Measurements from ENCODE around the gene TBC1D1.
A peak's percentile ranks its signal among the peaks of the same experiment; 100 is the strongest.

Gene TBC1D1

GRCh38 chr4:37936889-37937498 lies 46.1 kb downstream of the TBC1D1 start:
- Histone ChIP-seq H3K36me3 (no peaks in the 10 kb centered on the region), H3K9me3 (no peaks in the 10 kb centered on the region), H3K4me3 (ENCODE audit: low read depth, low read length) (no peak overlapping the region), H3K27me3 (no peaks in the 10 kb centered on the region), H3K4me1 (no peaks in the 10 kb centered on the region)
- no peak for DNase-seq
- TF ChIP-seq CTCF (IDR thresholded peaks at IDR 0.05; ENCODE audit: low read depth, low read length): 0 out of 2 replicates have a peak, but pooled peaks have one; percentile 1

DNA sequence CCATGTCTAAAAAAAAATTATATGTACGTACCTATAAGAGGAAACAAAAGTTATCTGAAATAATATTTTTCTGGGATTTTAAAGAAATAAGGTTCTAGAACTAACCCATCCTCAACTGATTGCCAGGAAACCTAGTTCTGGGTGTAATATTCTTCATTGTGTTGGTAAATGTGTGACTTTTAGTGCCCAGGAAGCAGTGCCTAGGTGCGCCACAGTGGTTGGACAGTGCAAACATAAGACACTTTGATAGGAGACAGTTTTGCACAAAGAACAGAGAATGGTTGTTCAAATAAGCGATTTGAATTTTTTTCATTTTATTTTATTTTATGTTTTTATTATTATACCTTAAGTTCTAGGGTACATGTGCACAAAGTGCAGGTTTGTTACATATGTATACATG lies 47.3 kb downstream of the TBC1D1 start:
- DNase-seq: no peak
- Histone ChIP-seq H3K36me3 (no peaks in the 10 kb centered on the region), H3K9me3 (no peaks in the 10 kb centered on the region), H3K4me1 (no peaks in the 10 kb centered on the region), H3K27me3 (peaks cover 4% of the 10 kb centered on the region; the same call in 1 of the 2 replicates), H3K4me3 (ENCODE audit: low read depth, low read length) (no peak overlapping the region)
- TF ChIP-seq CTCF (IDR thresholded peaks at IDR 0.05; ENCODE audit: low read depth, low read length): no peak

DNA sequence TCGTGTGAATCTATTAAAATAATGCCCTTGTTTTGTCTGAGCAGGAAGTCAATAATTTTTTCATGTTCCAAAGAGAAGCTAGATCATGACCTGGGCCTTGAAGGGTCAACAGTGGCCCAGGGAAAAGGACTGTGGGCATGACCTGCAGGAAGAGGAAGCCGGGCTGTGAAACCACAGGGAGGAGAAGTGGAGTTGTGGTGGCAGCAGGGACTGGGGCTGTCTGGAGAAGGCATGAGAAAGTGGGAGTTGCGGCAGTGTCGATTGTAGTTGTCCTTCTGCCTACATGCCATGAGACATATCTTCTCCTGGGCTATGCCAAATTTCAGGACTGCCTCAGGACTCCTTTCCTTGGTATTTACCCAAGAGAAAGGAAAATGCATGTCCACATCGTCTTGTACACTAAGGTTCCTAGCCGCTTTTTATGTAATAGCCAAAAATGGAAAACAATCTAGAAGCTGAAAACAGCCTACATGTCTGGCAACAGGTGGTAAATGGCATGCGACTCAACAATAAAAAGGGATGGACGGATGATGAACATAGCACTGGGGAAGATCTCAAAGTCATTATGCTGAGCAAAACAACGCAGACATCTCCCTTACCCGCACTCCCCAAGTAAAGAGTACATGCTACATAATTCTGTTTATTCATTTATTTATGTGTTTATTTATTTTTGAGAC lies 55.8 kb downstream of the TBC1D1 start:
- DNase-seq: no peak
- TF ChIP-seq CTCF (IDR thresholded peaks at IDR 0.05; ENCODE audit: low read depth, low read length): no peak
- no peaks in the 10 kb centered on the region for H3K4me1 ChIP-seq

GRCh38 chr4:37948542-37948941 lies 57.7 kb downstream of the TBC1D1 start:
- no peaks in the 10 kb centered on the region for H3K4me1 ChIP-seq
- no peak overlapping the region for H3K4me3 ChIP-seq (ENCODE audit: low read depth, low read length)
- no peaks in the 10 kb centered on the region for H3K36me3 ChIP-seq
- H3K9me3 ChIP-seq: no peaks in the 10 kb centered on the region
- peaks cover 4% of the 10 kb centered on the region for H3K27me3 ChIP-seq
- DNase-seq: no peak
- no peak for TF ChIP-seq CTCF (IDR thresholded peaks at IDR 0.05; ENCODE audit: low read depth, low read length)

More for the DNA sequence above, 55.8 kb downstream of the TBC1D1 start:
- Histone ChIP-seq H3K9me3 (no peaks in the 10 kb centered on the region), H3K4me3 (ENCODE audit: low read depth, low read length) (no peak overlapping the region), H3K36me3 (no peaks in the 10 kb centered on the region), H3K27me3 (peaks cover 10% of the 10 kb centered on the region)

DNA sequence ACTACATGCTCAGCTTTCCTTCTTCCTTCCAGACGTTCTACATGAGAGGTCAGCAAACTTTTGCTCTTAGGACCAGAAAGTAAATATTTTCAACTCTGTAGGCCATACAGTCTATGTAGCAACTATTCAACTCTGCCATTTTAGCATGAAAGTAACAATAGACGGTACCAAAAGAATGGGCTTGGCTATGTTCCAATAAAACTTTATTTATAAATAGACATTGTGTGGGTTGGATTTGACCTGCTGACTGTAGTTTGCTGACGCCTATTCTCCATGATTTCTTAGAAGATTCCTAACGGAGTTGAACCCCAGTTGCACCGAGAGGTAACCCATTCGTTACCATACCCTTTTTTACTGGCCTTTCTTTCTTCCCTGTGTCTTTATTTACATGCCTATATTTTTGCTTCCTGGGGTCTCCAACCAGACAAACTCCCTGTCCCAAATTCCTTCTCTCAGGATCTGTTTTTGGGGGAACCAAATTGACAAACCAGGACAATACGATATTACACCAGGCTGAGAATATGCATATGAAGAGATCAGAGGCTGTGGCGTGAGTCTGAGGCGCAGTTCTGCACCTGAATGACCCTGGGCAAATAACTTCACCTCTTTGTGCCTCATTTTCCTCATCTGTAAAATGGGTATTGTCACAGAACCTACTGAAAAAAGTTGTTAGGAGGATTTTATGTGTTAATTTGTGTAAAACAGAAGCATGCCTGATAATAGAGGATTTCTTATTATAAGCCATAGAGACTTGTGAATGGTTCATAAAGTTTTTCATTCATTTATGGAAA lies 58.9 kb downstream of the TBC1D1 start:
- H3K36me3 ChIP-seq: no peaks in the 10 kb centered on the region
- H3K9me3 ChIP-seq: no peaks in the 10 kb centered on the region
- no peak overlapping the region for H3K4me3 ChIP-seq (ENCODE audit: low read depth, low read length)
- H3K4me1 ChIP-seq: no peaks in the 10 kb centered on the region
- H3K27me3 ChIP-seq: peaks cover 4% of the 10 kb centered on the region
- no peak for DNase-seq
- no peak for TF ChIP-seq CTCF (IDR thresholded peaks at IDR 0.05; ENCODE audit: low read depth, low read length)
